Measurements from ENCODE around the gene AIG1. TPM values are rescaled to one million over a fixed set of nuclear protein-coding genes. Genes with fewer than 3 reads are reported as not detected.
"Not testable (repeated sequence)": the region's sequence is repeated elsewhere in the genome, so short reads cannot be mapped to it uniquely, and the experiment has no call there.

Gene AIG1
- total RNA-seq, 2 donors from 2014 or later = 11.9 to 13.5 TPM

DNA sequence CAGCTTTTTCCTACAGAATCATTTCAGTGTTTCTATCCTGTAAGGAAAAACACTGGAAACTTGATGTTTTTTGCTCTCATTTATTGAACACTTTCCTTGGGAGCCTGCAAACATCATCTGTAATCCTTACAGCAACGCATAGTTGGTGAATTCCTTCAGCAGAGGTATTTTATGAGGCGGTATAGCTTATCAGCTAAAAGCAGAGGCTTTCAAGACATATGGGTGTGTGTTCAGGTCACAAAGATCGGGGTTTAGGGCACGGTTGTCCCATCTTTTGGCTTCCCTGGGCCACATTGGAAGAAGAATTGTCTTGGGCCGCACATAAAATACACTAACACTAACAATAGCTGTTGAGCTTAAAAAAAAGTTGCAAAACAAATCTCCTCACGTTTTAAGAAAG, 185.0 kb downstream of the AIG1 start:
- no peak for DNase-seq
- H3K4me3 ChIP-seq = no peak overlapping the region
- no peaks in the 10 kb centered on the region for H3K36me3 ChIP-seq (replicated peaks in 1 of 2; ENCODE audit: insufficient read depth in 1 of 2, low read depth in 2 of 2)
- H3K9me3 ChIP-seq = no peaks in the 10 kb centered on the region
- ATAC-seq = no peak
- no peak overlapping the region for H3K27ac ChIP-seq
- intact Hi-C loops (cut with DNase I) = no loop called here
- H3K27me3 ChIP-seq = no peaks in the 10 kb centered on the region
- no peak for TF ChIP-seq POLR2A (IDR thresholded peaks at IDR 0.05)
- TF ChIP-seq, protein P1, sequence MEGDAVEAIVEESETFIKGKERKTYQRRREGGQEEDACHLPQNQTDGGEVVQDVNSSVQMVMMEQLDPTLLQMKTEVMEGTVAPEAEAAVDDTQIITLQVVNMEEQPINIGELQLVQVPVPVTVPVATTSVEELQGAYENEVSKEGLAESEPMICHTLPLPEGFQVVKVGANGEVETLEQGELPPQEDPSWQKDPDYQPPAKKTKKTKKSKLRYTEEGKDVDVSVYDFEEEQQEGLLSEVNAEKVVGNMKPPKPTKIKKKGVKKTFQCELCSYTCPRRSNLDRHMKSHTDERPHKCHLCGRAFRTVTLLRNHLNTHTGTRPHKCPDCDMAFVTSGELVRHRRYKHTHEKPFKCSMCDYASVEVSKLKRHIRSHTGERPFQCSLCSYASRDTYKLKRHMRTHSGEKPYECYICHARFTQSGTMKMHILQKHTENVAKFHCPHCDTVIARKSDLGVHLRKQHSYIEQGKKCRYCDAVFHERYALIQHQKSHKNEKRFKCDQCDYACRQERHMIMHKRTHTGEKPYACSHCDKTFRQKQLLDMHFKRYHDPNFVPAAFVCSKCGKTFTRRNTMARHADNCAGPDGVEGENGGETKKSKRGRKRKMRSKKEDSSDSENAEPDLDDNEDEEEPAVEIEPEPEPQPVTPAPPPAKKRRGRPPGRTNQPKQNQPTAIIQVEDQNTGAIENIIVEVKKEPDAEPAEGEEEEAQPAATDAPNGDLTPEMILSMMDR (IDR thresholded peaks at IDR 0.05) = no peak
- peaks cover 10% of the 10 kb centered on the region for H3K4me1 ChIP-seq
- 91 to 93% methylated on average over 6 of the region's 6 CpGs for WGBS, 2 donors

DNA sequence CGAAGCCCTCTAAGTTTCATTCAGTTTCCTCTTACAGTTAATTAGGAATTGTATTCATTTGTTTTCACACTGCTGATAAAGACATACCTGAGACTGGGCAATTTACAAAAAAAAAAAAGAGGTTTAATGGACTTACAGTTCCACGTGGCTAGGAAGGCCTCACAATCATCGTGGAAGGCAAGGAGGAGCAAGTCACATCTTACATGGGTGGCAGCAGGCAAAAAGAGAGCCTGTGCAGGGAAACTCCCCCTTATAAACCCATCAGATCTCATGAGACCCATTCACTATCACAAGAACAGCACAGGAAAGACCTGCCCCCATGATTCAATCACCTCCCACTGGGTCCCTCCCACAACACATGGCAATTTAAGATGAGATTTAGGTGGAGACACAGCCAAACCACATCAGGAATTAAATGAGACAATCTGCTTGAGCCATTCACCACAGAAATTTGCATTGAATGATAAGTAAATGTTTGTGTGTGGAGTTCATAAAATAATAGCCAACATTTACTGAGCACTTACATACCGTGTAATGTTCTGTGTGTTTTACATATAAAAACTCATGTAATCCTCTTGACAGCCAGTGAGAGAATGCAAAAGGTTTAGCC, 185.6 kb downstream of the AIG1 start:
- H3K36me3 ChIP-seq (replicated peaks in 1 of 2; ENCODE audit: insufficient read depth in 1 of 2, low read depth in 2 of 2); H3K27me3 ChIP-seq; intact Hi-C loops (cut with DNase I); DNase-seq; H3K27ac ChIP-seq; ATAC-seq; H3K9me3 ChIP-seq; H3K4me3 ChIP-seq: not testable (repeated sequence)
- WGBS, 2 donors = 93% methylated on average over 4 of the region's 4 CpGs
- H3K4me1 ChIP-seq = peaks cover 10% of the 10 kb centered on the region

DNA sequence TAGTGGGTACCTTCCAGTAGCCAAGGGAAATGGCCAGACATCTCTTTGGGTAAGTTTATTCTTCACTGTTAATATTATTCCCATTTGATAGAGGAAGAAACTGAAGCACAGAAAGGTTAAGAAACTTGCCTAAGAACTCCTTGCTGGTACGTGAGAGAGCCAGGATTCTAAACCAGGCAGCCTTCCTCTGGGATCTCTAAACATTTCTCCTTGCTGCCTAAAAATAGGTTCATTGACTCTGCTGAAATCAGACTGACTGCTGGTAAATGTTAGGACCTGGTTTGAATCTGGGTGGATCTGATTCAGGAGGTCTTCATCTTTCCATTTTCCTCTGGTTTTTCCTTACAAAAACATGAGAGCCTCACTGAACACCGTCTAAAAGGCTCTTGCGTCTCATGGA, 186.9 kb downstream of the AIG1 start:
- ATAC-seq (no peak), DNase-seq (no peak)
- intact Hi-C loops (cut with DNase I) = no loop called here
- Histone ChIP-seq H3K4me1 (peaks cover 10% of the 10 kb centered on the region), H3K27ac (no peak overlapping the region), H3K36me3 (replicated peaks in 1 of 2; ENCODE audit: insufficient read depth in 1 of 2, low read depth in 2 of 2) (no peaks in the 10 kb centered on the region), H3K9me3 (no peaks in the 10 kb centered on the region), H3K4me3 (no peak overlapping the region), H3K27me3 (no peaks in the 10 kb centered on the region)
- 62 to 74% methylated on average over 3 of the region's 3 CpGs for WGBS, 2 donors
- TF ChIP-seq, protein P1 (IDR thresholded peaks at IDR 0.05) = no peak
- no peak for TF ChIP-seq POLR2A (IDR thresholded peaks at IDR 0.05)

DNA sequence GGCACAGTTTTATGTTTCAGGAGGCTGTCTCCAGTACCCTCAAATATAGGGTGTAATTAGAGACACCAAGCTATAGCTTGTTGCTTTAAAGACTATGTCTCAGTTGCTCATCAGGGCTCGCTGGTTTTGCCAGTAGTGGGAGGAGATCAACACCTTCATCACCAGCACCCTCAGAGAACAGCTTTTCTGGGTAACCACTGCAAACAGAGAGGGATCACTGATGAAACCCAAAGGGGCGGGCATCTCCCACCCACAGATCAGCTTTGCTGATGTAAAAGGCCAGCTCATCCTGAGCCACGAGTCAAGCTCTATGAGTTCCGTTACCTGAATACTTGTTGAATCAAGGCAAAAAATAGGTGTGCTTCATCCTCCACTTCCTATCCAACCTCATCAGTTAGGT, 187.7 kb downstream of the AIG1 start:
- DNase-seq (no peak), ATAC-seq (no peak)
- Histone ChIP-seq H3K4me1 (peaks cover 3% of the 10 kb centered on the region), H3K27ac (no peak overlapping the region), H3K36me3 (replicated peaks in 1 of 2; ENCODE audit: insufficient read depth in 1 of 2, low read depth in 2 of 2) (no peaks in the 10 kb centered on the region), H3K27me3 (no peaks in the 10 kb centered on the region), H3K4me3 (no peak overlapping the region), H3K9me3 (no peaks in the 10 kb centered on the region)
- intact Hi-C loops (cut with DNase I) = no loop called here
- no peak for TF ChIP-seq POLR2A (IDR thresholded peaks at IDR 0.05)
- TF ChIP-seq, protein P1 (IDR thresholded peaks at IDR 0.05) = no peak
- WGBS, 2 donors = 91 to 97% methylated on average over 4 of the region's 4 CpGs

DNA sequence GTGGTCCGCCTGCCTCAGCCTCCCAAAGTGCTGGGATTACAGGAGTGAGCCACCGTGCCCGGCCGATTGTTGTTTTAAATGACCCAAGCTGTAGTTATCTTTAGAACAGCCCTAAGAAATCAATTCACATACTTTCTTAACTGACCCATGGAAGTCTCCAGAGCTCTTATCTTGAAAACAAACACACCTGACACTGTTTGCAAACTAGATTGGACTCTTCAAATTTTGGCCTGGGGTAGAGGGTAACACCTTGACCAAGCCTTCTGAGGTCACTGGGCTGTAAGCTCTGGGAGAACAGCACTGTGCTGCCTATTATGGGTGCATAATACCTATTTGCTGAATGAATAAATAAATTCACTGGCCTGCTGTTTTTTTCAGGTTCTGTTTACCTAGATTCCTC, 190.6 kb downstream of the AIG1 start:
- peak in 1 of 4 donors; percentile 12 for DNase-seq
- intact Hi-C loops (cut with DNase I) = no loop called here
- TF ChIP-seq POLR2A (IDR thresholded peaks at IDR 0.05) = no peak
- TF ChIP-seq, protein P1 (IDR thresholded peaks at IDR 0.05) = peak in 1 of 7 experiments; percentile 6
- no peak overlapping the region for H3K4me3 ChIP-seq
- no peaks in the 10 kb centered on the region for H3K9me3 ChIP-seq
- H3K27me3 ChIP-seq = no peaks in the 10 kb centered on the region
- no peaks in the 10 kb centered on the region for H3K36me3 ChIP-seq (replicated peaks in 1 of 2; ENCODE audit: insufficient read depth in 1 of 2, low read depth in 2 of 2)
- WGBS, 2 donors = 41 to 59% methylated on average over 4 of the region's 4 CpGs
- no peak overlapping the region for H3K27ac ChIP-seq
- no peaks in the 10 kb centered on the region for H3K4me1 ChIP-seq
- ATAC-seq = peak; percentile 73

Data from body of pancreas (tissue), 4 donors.